ENCODE results near the gene TNFSF9.

GRCh38 chr19:6572217-6572616, 41.4 kb downstream of the TNFSF9 start:
- TF ChIP-seq JUND (IDR thresholded peaks at IDR 0.05) (no peak), TEAD4 (IDR thresholded peaks at IDR 0.05; ENCODE audit: borderline replicate concordance, insufficient read depth) (no peak), YY1 (IDR thresholded peaks at IDR 0.05; ENCODE audit: low read depth) (no peak), ZBTB33 (IDR thresholded peaks at IDR 0.05; ENCODE audit: borderline replicate concordance, low read depth) (no peak), GABPA (IDR thresholded peaks at IDR 0.05; ENCODE audit: low read depth) (no peak), SMC3 (IDR thresholded peaks at IDR 0.05; ENCODE audit: low read depth, low read length) (no peak), EP300 (IDR thresholded peaks at IDR 0.05; ENCODE audit: borderline replicate concordance in 1 of 2, low read depth in 1 of 2, low read length in 1 of 2) (no peak)
- TF ChIP-seq, protein P1, sequence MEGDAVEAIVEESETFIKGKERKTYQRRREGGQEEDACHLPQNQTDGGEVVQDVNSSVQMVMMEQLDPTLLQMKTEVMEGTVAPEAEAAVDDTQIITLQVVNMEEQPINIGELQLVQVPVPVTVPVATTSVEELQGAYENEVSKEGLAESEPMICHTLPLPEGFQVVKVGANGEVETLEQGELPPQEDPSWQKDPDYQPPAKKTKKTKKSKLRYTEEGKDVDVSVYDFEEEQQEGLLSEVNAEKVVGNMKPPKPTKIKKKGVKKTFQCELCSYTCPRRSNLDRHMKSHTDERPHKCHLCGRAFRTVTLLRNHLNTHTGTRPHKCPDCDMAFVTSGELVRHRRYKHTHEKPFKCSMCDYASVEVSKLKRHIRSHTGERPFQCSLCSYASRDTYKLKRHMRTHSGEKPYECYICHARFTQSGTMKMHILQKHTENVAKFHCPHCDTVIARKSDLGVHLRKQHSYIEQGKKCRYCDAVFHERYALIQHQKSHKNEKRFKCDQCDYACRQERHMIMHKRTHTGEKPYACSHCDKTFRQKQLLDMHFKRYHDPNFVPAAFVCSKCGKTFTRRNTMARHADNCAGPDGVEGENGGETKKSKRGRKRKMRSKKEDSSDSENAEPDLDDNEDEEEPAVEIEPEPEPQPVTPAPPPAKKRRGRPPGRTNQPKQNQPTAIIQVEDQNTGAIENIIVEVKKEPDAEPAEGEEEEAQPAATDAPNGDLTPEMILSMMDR (IDR thresholded peaks at IDR 0.05): no peak
- TF ChIP-seq, protein P2, sequence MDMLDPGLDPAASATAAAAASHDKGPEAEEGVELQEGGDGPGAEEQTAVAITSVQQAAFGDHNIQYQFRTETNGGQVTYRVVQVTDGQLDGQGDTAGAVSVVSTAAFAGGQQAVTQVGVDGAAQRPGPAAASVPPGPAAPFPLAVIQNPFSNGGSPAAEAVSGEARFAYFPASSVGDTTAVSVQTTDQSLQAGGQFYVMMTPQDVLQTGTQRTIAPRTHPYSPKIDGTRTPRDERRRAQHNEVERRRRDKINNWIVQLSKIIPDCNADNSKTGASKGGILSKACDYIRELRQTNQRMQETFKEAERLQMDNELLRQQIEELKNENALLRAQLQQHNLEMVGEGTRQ (IDR thresholded peaks at IDR 0.05; ENCODE audit: borderline replicate concordance, low read depth, low read length): no peak
- TF ChIP-seq, protein P3, sequence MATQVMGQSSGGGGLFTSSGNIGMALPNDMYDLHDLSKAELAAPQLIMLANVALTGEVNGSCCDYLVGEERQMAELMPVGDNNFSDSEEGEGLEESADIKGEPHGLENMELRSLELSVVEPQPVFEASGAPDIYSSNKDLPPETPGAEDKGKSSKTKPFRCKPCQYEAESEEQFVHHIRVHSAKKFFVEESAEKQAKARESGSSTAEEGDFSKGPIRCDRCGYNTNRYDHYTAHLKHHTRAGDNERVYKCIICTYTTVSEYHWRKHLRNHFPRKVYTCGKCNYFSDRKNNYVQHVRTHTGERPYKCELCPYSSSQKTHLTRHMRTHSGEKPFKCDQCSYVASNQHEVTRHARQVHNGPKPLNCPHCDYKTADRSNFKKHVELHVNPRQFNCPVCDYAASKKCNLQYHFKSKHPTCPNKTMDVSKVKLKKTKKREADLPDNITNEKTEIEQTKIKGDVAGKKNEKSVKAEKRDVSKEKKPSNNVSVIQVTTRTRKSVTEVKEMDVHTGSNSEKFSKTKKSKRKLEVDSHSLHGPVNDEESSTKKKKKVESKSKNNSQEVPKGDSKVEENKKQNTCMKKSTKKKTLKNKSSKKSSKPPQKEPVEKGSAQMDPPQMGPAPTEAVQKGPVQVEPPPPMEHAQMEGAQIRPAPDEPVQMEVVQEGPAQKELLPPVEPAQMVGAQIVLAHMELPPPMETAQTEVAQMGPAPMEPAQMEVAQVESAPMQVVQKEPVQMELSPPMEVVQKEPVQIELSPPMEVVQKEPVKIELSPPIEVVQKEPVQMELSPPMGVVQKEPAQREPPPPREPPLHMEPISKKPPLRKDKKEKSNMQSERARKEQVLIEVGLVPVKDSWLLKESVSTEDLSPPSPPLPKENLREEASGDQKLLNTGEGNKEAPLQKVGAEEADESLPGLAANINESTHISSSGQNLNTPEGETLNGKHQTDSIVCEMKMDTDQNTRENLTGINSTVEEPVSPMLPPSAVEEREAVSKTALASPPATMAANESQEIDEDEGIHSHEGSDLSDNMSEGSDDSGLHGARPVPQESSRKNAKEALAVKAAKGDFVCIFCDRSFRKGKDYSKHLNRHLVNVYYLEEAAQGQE (IDR thresholded peaks at IDR 0.05; ENCODE audit: low read depth, low read length): no peak

Measured in SK-N-SH (cell line).